ENCODE results near the gene MMD. TPM values are rescaled to one million over a fixed set of nuclear protein-coding genes. Genes with fewer than 3 reads are reported as not detected.

The MMD gene
- total RNA-seq, 4 donors from 2014 or later = 4.6 to 25.7 (median 11.3) TPM

GRCh38 chr17:55441544-55441943 is 19.9 kb upstream of the MMD start:
- Histone ChIP-seq H3K27me3 (no peaks in the 10 kb centered on the region), H3K36me3 (no peaks in the 10 kb centered on the region), H3K27ac (no peak overlapping the region), H3K9me3 (no peaks in the 10 kb centered on the region), H3K4me1 (peaks cover 0 to 3% of the 10 kb centered on the region in 2 donors), H3K4me3 (no peak overlapping the region)
- ATAC-seq = no peak
- intact Hi-C loops (cut with DNase I; ENCODE audit: low total_unique reads) (no loop called here), in situ Hi-C loops (cut with MboI; ENCODE audit: low sequenced_read_pairs in 4 of 4) (no loop called here)
- no peak for DNase-seq
- TF ChIP-seq CTCF (IDR thresholded peaks at IDR 0.05 in 4 of 5, conservative IDR thresholded peaks at IDR 0.05 in 1 of 5) = no peak

- Histone ChIP-seq H3K4me3 (no peak overlapping the region), H3K9me3 (no peaks in the 10 kb centered on the region), H3K27me3 (no peaks in the 10 kb centered on the region), H3K27ac (no peak overlapping the region), H3K4me1 (no peaks in the 10 kb centered on the region), H3K36me3 (no peaks in the 10 kb centered on the region)
- intact Hi-C loops (cut with DNase I; ENCODE audit: low total_unique reads) = no loop called here
- in situ Hi-C loops (cut with MboI; ENCODE audit: low sequenced_read_pairs in 4 of 4) = no loop called here
- ATAC-seq (no peak), DNase-seq (no peak)
- TF ChIP-seq CTCF (IDR thresholded peaks at IDR 0.05 in 4 of 5, conservative IDR thresholded peaks at IDR 0.05 in 1 of 5) (no peak), POLR2A (IDR thresholded peaks at IDR 0.05) (no peak)
Observed at GRCh38 chr17:55440391-55440790, 18.8 kb upstream of the MMD start.

GRCh38 chr17:55437159-55437605 is 15.5 kb upstream of the MMD start:
- Histone ChIP-seq H3K9me3 (no peaks in the 10 kb centered on the region), H3K4me3 (no peak overlapping the region), H3K36me3 (no peaks in the 10 kb centered on the region), H3K27me3 (no peaks in the 10 kb centered on the region), H3K27ac (no peak overlapping the region), H3K4me1 (no peaks in the 10 kb centered on the region)
- DNase-seq (no peak), ATAC-seq (no peak)
- TF ChIP-seq POLR2A (IDR thresholded peaks at IDR 0.05) = no peak
- no peak for TF ChIP-seq CTCF (IDR thresholded peaks at IDR 0.05 in 4 of 5, conservative IDR thresholded peaks at IDR 0.05 in 1 of 5)
- in situ Hi-C loops (cut with MboI; ENCODE audit: low sequenced_read_pairs in 4 of 4) (no loop called here), intact Hi-C loops (cut with DNase I; ENCODE audit: low total_unique reads) (no loop called here)

GRCh38 chr17:55436224-55437158 is 14.9 kb upstream of the MMD start:
- Histone ChIP-seq H3K36me3 (no peaks in the 10 kb centered on the region), H3K9me3 (no peaks in the 10 kb centered on the region), H3K27ac (no peak overlapping the region), H3K4me3 (no peak overlapping the region), H3K27me3 (no peaks in the 10 kb centered on the region), H3K4me1 (no peaks in the 10 kb centered on the region)
- no peak for TF ChIP-seq POLR2A (IDR thresholded peaks at IDR 0.05)
- TF ChIP-seq CTCF (IDR thresholded peaks at IDR 0.05 in 4 of 5, conservative IDR thresholded peaks at IDR 0.05 in 1 of 5) = no peak
- intact Hi-C loops (cut with DNase I; ENCODE audit: low total_unique reads) (no loop called here), in situ Hi-C loops (cut with MboI; ENCODE audit: low sequenced_read_pairs in 4 of 4) (no loop called here)
- no peak for ATAC-seq
- no peak for DNase-seq
